Activated naive CD4-positive, alpha-beta T cell treated with Interleukin-2 at 50 U/mL for 16 hours (primary cell): ENCODE results near the gene HS6ST3.

Experiments
- DNase-seq: peaks from one replicate; pipeline ENCODE4 v3.0.0-alpha.2; 2020

HS6ST3 gene

DNA sequence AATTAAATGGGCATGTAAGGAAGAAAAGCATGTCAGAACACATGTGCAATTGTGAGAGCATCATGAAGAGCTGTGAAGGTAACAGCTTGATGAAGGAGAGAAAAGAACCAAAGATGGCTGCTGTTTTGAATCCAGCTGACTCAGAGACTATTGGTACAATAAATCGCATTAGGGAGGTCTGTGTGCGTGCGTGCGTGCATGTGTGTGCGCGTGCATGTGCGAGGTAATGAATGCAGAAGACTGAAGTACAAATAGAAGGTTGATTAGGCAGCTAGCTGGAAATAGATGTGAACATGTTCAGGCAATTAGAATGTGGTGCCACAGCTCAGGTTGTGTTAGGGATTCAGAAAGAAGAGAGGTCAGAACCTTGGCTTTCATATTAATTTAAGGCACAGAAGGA, 463.9 kb downstream of the HS6ST3 start:
- DNase-seq, result no peak

DNA sequence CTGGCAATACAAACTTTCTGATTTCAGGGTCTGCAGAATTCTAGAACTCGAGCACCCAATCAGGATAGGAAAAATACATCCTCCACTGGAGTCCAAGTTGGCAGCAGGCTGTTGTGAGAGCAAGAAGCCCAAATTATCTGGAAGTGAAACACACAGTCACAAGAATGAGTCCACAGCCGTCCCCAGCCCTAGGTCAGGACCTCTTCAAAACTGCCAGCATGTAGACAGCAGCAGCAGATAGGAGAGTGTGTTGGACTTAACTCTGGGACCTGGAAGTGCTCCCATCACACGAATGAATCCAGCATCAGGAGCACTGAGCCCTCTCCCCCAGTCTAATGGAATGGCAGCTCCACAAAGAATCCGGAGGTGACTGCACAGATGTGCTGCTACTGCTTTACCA, 483.7 kb downstream of the HS6ST3 start:
- DNase-seq, result no peak

DNA sequence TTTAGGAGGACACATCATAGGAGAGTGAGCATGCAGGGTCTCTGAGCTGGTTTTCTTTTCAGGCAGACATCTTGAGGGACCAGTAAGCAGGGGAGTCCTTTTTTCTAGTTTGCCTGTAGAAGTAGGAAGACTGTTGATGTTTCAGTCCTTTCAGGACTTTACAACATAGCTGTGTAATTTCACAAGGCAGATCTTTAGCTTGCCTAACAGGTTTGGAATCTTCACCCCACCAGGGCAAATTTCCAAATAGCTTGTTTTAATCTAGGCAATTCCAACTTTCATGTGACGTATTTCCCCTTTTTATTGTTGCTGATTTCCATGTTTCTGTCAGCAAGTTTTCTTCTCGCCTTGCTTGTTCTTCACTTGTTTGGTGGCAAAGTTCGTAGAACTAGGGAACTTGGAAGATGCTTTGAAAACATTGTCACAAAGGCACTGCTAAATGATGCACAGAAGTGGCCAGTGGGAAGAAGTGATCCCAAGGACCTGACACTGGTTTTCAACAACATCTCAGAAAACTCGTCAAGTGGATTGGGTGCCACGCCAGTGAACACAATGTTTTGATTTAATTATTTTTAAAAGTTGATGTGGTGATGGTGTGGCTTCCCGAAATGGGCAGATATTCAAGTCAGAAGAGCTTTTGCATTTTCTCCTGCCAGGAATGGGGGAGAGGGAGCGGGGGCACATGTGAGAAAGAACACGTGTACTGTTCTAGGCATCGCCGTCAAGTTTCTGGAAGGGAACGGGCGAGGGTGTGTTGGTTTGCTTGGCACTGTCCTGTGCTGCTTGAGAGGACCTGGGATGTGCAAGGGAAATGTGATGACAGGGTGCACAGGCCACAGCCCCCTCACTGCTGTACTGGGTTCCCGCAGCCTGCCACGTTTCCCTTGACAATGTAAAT, 485.8 kb downstream of the HS6ST3 start:
- no peak for DNase-seq

DNA sequence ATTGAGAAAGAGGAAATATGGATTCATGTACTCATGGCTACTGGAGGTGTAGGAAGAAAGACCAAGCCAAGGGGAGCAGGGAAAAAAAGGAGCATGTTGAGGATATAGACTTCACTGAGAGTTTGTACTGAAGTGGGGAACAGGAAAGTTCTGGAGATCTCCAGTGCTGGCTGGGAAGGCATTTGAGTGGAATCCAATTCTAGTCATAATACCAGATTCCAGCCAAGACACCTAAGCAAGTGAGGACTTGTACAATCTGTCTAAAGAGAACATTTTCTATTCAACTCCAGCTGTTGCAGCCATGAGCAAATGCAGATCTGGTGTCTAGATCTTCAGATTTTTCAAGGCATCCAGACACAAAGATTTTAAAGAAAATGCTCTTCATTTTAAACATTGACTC, 491.8 kb downstream of the HS6ST3 start:
- no peak for DNase-seq

DNA sequence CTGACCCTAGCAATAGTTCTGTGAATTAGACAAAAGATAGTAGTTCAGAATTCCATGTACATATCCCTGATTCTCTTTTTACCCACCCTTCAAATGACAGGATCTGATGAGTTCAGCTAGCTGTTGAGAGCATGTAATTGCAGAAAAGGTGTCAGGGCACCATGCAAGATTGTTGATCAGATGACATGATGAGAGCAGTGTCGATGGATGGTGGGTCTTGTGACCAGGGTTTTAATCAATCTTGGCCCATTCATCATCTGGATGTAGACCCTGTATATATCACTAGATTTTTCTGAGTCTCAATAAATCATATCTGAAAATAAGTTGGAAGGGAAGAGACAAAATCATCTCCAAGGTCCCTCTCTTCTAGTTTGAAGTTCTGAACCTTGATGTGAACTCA, 525.3 kb downstream of the HS6ST3 start:
- DNase-seq, result no peak

DNA sequence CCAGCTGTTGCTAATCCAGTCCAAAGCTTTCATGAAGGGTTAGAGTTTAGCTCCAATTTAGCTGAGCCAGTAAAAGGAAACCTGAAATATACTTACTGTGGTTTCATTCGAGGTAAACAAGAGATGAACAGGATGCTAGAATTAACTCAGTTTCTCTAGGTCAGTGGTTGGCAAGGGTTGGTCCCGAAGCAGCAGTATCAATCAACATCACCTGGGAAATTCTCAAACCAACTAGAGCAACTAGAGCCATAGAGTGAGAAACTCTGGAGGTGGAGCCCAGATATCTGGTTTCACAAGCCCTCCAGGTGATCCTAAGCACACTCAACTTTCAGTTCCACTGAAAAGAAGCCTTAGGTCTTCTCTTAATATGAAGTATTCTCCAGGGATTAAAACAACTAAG, 527.6 kb downstream of the HS6ST3 start:
- DNase-seq, result no peak

DNA sequence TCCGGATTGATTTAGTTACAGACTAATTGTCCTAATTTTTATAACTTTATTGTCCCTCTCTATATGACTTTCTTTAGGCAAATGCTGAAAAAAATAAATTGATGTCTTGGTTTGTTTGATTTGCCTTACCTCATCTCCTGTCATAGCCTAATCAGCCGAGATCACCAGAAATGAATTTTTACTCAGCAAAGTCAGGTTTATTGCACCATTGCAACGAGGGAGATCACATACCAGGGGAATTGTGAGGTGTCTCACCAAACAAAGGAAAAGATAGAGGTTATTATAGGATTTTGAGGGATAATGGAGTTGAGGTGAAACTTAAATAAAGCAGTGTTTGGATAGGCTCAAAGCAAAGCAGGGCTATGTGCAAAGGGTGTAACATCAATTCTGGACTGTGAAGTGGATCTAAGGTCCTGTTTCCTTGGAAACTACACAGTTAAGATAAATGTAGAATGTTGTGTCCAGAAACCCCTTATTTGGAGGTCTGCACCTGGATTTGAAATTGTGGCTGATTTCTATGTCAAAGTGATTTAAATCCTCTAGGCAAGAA, 531.8 kb downstream of the HS6ST3 start:
- DNase-seq, result no peak

DNA sequence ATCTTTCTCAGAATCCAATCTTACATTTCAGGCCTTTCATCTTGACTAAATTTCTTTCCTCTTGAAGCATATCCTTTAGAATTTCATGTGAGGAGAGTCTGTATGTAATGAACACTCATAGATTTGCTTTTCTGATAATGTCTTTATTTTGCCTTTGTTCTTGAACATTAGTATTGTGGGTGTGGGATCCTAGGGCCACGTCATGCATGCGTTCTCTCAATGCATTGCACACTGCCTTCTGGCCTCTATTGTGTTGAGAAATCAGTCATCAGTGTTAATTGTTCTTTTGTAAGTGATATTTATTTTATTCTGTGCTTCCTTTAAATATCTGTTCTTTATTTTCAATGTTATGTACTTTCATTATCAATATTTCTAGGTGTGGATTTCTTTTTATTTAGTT, 539.4 kb downstream of the HS6ST3 start:
- DNase-seq, result no peak

DNA sequence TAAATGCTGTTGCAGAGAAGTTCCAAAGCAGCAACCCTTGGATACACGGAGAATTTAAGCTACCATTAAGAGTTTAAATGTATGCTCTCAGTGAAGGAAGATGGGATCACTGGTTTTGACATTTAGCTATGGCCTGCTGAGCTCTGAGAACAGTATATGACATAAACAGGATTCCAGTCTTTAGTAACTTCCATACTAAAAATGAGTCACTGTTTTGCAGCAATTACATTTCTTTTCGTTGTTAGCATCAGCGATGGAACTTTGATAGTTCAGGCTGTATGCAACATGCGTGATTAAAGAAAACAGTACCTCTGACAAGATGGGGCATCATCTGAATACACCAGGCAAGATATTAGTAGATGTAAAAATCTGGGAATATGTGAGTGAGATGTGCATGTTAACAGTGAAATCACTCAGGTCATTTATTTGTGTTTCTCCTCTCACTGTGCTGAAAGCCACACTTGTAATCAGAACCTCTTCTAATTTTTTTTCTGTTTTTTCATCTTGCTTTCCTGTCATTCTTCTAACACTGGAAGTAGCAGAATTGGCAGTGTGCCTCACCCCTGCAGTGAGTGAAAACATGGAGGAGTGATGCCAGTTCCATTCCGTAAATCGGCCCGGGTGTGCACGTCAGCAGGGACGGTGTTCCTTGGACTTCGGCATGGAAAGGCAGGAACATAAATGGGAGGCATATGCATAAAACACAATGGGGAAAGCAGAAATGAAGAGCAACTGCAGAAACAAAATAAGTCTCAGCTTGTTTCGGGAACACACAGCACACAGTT, 542.8 kb downstream of the HS6ST3 start:
- no peak for DNase-seq

DNA sequence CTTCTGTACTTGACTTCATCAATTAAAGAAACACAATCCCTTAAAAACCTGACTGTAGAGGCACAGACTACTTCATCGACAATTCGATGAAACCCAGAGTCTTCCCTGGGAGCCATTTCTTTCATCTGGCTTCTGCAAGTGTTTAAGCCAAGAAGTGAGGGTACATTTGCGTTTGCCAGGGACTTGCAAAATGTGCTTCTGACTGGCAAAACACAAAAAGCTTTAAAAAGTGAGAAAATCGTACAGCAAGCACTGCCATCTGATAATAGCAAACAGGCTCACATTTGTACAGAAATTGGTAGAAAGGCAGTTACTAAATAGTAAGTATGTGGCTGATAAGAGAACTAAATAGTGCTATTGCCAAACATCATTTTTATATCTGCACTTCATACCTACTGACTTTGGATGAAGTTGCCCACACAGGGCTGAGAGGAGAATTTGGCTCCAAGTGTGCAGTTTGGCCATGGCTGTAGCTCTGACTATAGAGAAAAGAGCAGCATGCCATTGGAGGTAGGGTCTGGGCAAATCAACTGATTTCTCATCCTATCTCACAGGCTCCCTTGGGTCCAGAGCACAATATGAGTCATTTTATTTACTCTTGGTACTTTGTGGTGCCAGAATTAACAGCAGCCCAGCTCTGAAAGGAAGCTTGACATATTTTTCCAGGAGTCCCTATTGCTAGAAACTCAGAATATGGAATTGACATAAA, 546.2 kb downstream of the HS6ST3 start:
- DNase-seq, result no peak

DNA sequence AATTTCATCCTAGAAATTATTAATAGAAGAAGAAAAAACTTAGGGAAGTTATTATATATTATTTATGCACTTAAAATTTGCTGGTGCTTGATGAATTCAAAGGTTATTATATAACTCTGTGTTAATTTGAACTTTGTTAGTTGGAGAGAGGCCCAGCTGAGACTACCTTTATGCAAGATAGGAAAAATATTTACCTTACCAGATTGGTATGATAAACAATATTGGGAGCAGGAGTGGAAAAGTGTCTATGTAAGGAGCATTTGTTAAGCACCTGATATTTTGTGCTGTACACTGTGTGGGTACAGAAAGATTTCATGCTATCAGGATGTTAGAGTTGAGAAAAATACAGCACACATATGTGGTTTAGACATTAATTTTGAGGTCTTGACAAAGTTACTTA, 547.1 kb downstream of the HS6ST3 start:
- no peak for DNase-seq

DNA sequence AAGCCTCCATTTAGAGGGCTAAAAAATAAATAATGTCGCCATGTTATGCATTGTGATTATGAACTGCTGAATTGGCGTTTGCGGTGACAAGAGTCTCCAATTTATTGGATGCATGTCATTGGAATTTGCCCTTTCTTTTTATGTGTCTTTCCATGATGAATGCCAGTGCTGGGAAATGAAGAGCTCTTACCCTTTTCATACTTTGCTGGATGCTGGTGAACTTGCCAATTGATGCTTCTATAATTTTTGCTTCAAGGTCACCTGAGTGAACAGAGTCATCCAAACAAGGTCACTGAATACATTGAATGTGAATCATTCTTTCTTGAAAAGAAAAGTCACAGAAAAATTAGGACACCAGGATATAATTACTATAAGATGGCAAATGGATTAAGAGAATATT, 556.2 kb downstream of the HS6ST3 start:
- DNase-seq, result no peak

DNA sequence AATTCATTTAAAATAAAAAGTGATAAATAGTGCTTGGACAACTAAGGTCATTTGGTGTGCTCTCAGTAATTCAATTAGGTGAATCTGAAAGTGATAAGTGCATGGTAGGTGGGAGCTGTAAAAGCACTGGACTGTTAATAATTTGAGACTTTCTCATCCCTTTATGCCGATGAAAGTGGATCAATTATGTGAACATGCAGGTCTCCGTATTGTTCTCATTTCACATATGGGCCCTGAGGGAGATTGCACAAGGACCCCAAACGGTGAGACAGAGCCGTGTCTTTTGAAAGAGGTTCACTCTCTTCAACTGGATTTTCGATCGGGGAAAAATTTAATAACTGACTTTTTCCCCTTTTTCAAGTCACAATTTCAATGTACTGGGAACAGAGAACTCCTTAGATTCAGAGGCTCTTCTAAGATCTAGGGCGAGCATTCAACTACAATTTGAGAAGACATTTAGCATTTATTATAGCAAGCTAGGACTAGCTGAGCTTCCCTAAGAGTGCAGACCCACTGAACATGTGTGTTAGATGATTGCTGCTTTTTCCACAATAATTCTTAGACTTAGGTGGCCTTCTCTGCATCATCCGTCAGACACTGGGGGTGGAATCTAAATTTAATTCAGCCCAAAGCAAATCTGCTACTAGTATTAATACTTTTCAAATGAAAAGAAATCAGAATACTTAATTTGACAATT, 556.8 kb downstream of the HS6ST3 start:
- DNase-seq, result no peak

DNA sequence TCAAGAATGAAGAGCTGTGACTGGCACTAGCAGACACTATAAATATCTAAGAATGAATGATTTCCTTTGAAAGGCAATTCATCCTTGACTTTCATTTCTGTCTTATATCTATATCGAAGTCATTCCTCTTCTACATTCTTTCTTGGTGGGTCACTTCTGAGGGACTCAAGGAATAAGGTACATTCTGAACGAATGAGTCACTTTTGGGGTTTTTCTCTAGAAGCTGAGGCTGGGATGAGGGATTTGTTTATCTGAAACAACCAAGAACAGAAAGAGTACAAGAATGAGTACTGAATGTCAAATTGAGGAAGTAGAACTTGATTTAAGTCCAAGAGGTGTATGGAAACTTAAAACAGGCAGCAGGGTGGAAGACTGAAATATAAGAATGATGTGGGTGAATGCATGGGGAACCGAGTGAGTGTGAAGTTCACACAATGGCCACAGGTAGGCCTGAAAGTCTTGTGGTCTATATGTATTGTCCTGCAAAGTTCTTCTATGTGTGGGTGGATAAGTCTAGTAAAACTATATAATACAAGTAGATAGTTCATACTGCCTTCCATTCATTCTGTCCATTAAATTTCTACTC, 560.5 kb downstream of the HS6ST3 start:
- DNase-seq, result no peak

DNA sequence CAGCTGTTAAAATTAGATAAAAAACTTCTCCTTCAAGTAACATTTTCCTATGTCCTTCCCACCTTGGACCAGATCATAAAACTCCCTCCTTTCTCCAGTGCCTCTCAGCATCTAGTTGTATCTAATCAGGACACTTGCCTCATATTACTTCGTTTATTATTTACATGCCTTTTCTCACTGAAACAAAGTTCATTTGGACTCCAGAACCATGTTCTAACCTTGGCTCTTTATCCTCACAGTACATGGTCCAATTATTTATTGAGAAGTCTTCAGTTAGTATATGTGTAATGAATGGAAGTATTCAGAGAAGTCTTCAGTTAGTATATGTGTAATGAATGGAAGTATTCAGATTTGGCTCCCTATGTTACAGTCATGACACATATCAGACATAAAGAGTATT, 561.7 kb downstream of the HS6ST3 start:
- no peak for DNase-seq

DNA sequence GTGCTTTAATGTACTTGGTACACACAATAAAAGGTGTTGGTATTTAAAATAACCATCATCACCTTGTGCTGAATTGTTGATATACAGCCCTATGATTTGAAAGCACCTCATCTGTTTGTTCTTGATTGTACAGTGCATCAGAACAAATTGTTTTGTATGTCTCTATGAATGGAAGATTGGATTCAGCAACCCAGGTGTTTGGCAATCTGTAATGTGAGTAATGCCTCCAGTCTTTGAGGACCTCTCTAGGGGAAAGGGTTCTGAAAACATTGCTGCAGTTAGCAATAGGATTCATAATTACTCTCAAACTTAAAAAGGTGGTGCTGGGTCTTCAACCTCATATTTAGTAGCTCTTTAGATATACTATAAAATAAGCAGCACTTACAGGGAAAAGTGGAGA, 562.6 kb downstream of the HS6ST3 start:
- no peak for DNase-seq

DNA sequence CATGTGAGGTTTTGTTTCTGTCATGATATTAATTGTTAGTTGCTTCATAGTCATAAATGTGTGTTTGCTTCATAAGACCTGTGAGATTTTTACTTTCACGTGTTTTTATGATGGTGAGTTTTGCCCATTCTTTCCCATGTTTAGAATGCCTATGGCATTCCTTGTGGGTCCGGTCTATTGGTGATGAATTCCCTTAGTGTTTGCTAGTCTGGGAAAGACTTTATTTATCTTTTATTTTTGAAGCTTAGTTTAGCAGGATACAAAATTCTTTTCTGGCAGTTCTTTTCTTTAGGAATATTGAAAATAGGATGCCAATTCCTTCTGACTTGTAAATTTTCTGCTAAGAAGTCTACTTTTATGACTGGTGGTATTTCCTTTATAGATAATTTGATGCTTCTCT, 571.7 kb downstream of the HS6ST3 start:
- no peak for DNase-seq

DNA sequence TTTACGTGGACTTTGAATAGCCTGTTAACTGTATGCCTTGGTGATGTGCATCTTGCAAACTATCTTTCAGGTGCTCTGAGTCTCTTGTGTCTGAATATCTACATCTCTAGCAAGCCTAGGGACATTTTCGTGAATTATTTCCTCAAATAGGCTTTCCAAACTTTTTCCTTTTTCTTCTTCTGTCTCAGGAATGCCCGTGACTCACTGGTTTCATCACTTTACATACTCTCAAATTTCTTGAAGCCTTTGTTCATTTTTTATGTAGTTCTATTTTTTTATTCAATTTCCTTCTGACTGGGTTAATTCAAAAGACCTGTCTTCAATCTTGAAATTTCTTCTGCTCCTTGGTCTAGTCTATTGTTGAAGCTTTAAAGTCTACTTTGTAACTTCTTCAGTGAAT, 572.1 kb downstream of the HS6ST3 start:
- DNase-seq, result no peak

DNA sequence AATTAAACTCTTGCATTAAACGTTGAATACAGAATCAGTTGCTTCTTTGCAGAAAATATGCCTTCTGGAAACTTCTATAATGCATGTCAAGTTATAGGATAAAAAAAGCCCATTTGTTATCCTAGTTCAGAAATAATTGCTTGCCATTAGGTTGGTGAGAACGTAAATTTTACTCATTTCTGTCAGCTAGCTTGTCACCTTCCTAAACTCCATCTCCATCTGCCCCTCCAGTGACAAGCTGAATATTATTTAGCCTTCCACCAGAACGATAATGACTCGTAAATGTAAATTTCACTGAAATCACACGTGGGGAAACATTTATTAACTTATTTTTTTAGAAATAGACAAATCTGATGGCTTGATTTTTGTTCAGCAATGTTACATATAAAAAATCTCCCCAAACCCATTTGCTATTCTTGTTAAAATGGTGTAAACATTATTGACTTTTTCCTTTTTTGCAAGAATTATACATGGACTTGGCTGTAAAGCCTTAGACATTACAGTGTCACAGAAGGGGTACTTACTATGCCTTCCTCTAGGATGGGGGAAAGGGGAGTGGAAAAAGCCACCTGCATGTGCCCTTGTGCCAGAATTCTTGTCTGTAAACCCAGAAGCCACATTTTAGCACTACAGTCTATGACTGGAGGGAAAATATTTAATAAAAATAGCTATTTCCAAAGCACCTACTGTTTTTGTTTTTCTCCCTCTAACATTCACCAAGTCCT, 577.5 kb downstream of the HS6ST3 start:
- DNase-seq, result no peak

DNA sequence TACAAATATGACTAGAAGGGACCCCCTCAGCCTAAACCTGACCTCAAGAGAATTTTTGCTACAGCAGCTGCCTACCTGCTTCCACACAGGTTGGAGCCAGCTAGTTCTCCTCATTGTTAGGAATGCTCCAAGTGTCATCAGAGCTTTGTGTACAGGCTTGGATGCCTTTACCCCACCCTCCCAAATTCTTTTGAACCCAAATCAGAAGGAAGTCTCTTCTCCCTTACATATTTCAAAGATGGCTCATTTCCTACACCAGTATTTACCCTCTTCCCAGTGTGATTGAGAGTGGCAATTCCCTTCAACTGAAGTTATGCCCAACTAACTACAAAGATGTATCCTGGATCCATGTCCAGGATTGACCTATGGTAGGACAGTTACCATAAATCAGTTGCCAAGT, 581.2 kb downstream of the HS6ST3 start:
- DNase-seq, result no peak

DNA sequence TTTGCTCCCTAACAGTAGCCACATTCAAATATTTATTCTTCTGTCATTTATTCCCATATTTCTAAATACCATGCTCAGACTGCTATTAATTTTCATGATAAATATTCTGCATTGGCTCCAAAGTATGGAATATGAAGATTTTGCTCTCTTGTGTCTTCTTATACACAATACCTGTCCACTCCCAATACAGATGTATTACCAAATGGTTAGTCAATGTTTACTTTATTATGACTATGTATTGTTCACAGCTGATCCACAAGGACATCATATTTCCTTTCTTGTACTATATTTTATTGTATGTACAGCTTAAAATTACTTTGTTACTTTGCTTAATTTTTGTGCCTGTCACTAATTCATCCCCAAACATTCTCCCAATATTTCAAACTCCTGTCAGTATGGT, 582.1 kb downstream of the HS6ST3 start:
- DNase-seq, result no peak

DNA sequence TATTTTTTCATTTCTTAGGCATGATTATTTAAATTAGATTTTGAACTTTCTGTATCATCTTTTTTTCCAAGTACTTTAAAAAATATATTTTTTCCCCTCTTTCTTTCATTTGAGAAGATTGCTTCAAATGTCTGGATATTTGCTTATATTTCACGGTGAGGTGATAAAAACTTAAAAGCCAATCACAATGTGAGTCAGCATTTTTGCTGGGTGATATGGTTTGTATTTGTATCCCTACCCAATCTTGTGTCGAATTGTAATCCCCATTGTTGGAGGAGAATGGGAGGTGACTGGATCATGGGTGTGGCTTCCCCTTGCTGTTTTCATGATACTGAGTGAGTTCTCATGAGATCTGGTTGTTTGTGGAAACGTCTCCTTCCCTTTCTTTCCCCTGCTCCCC, 583.9 kb downstream of the HS6ST3 start:
- no peak for DNase-seq
